Measurements from ENCODE around the gene MS4A2. TPM values are rescaled to one million over a fixed set of nuclear protein-coding genes. Genes with fewer than 3 reads are reported as not detected.

MS4A2 gene
- total and polyA plus RNA-seq, 2 experiments from 2014 or later: not detected

GRCh38 chr11:60077981-60078380, 10.5 kb upstream of the MS4A2 start:
- Histone ChIP-seq H3K4me1 (ENCODE audit: low read depth) (no peaks in the 10 kb centered on the region), H3K27ac (no peak overlapping the region), H3K27me3 (no peaks in the 10 kb centered on the region), H3K36me3 (no peaks in the 10 kb centered on the region), H3K4me3 (no peak overlapping the region), H3K9me3 (ENCODE audit: low read depth) (no peaks in the 10 kb centered on the region)
- TF ChIP-seq CTCF (IDR thresholded peaks at IDR 0.05; ENCODE audit: low read depth, low read length): no peak
- no peak for DNase-seq (ENCODE audit: low read depth in 1 of 2, low spot score in 1 of 2)

GRCh38 chr11:60078745-60079144, 9.7 kb upstream of the MS4A2 start:
- TF ChIP-seq CTCF (IDR thresholded peaks at IDR 0.05; ENCODE audit: low read depth, low read length): no peak
- H3K4me3 ChIP-seq: no peak overlapping the region
- H3K9me3 ChIP-seq (ENCODE audit: low read depth): no peaks in the 10 kb centered on the region
- no peak for DNase-seq (ENCODE audit: low read depth in 1 of 2, low spot score in 1 of 2)
- H3K27me3 ChIP-seq: no peaks in the 10 kb centered on the region
- no peaks in the 10 kb centered on the region for H3K36me3 ChIP-seq
- no peaks in the 10 kb centered on the region for H3K4me1 ChIP-seq (ENCODE audit: low read depth)
- no peak overlapping the region for H3K27ac ChIP-seq

GRCh38 chr11:60080535-60080934, 7.9 kb upstream of the MS4A2 start:
- no peaks in the 10 kb centered on the region for H3K4me1 ChIP-seq (ENCODE audit: low read depth)
- H3K9me3 ChIP-seq (ENCODE audit: low read depth): no peaks in the 10 kb centered on the region
- H3K27ac ChIP-seq: no peak overlapping the region
- no peak for TF ChIP-seq CTCF (IDR thresholded peaks at IDR 0.05; ENCODE audit: low read depth, low read length)
- no peak for DNase-seq (ENCODE audit: low read depth in 1 of 2, low spot score in 1 of 2)
- H3K4me3 ChIP-seq: no peak overlapping the region
- no peaks in the 10 kb centered on the region for H3K27me3 ChIP-seq
- H3K36me3 ChIP-seq: no peaks in the 10 kb centered on the region

GRCh38 chr11:60084631-60085273, 3.7 kb upstream of the MS4A2 start:
- no peaks in the 10 kb centered on the region for H3K9me3 ChIP-seq (ENCODE audit: low read depth)
- no peaks in the 10 kb centered on the region for H3K36me3 ChIP-seq
- H3K4me3 ChIP-seq: no peak overlapping the region
- H3K27ac ChIP-seq: no peak overlapping the region
- no peak for DNase-seq (ENCODE audit: low read depth in 1 of 2, low spot score in 1 of 2)
- no peak for TF ChIP-seq CTCF (IDR thresholded peaks at IDR 0.05; ENCODE audit: low read depth, low read length)
- no peaks in the 10 kb centered on the region for H3K4me1 ChIP-seq (ENCODE audit: low read depth)
- H3K27me3 ChIP-seq: no peaks in the 10 kb centered on the region

- Histone ChIP-seq H3K27ac (no peak overlapping the region), H3K36me3 (no peaks in the 10 kb centered on the region)
- no peak for TF ChIP-seq CTCF (IDR thresholded peaks at IDR 0.05; ENCODE audit: low read depth, low read length)
These were observed 2.6 kb upstream of the MS4A2 start for GRCh38 chr11:60085909-60086308.

More at GRCh38 chr11:60085909-60086308, 2.6 kb upstream of the MS4A2 start:
- H3K9me3 ChIP-seq (ENCODE audit: low read depth): no peaks in the 10 kb centered on the region
- no peak for DNase-seq (ENCODE audit: low read depth in 1 of 2, low spot score in 1 of 2)
- no peaks in the 10 kb centered on the region for H3K27me3 ChIP-seq
- H3K4me1 ChIP-seq (ENCODE audit: low read depth): no peaks in the 10 kb centered on the region
- H3K4me3 ChIP-seq: no peak overlapping the region
